Middle frontal gyrus (tissue), 1 donor: ENCODE results near the gene REEP5.
"Not testable (repeated sequence)": the region's sequence is repeated elsewhere in the genome, so short reads cannot be mapped to it uniquely, and the experiment has no call there.

ENCODE experiments used
- DNase-seq: peaks from one replicate; pipeline ENCODE4 v3.0.0-alpha.2; 2015; ENCODE audit warnings: low spot score; ENCODE audit errors: extremely low spot score

The REEP5 gene

GRCh38 chr5:112933105-112933504, 11.1 kb upstream of the REEP5 start:
- DNase-seq: no peak

- DNase-seq: no peak
Observed at GRCh38 chr5:112931473-112931872, 9.4 kb upstream of the REEP5 start.

- DNase-seq: no peak
Observed at GRCh38 chr5:112930082-112930344, 8.0 kb upstream of the REEP5 start.

GRCh38 chr5:112929336-112930081, 7.5 kb upstream of the REEP5 start:
- DNase-seq: no peak

GRCh38 chr5:112923988-112924387, 2.0 kb upstream of the REEP5 start:
- no peak for DNase-seq

GRCh38 chr5:112923148-112923917, 1.3 kb upstream of the REEP5 start:
- DNase-seq: no peak

GRCh38 chr5:112921026-112921832, 798 bp downstream of the REEP5 start:
- DNase-seq: peak; percentile 27

GRCh38 chr5:112919972-112920371, 2.1 kb downstream of the REEP5 start:
- DNase-seq: no peak

GRCh38 chr5:112918679-112919078, 3.3 kb downstream of the REEP5 start:
- DNase-seq: no peak

GRCh38 chr5:112918136-112918535, 3.9 kb downstream of the REEP5 start:
- DNase-seq: no peak

- no peak for DNase-seq
Observed at GRCh38 chr5:112917453-112917995, 4.5 kb downstream of the REEP5 start.

GRCh38 chr5:112915831-112916230, 6.2 kb downstream of the REEP5 start:
- no peak for DNase-seq

- no peak for DNase-seq
Observed at GRCh38 chr5:112914584-112914983, 7.4 kb downstream of the REEP5 start.

- DNase-seq: no peak
Observed at GRCh38 chr5:112910529-112910928, 11.5 kb downstream of the REEP5 start.

GRCh38 chr5:112908854-112909253, 13.2 kb downstream of the REEP5 start:
- DNase-seq: no peak

- peak; percentile 54 for DNase-seq
Observed at GRCh38 chr5:112907166-112907631, 14.8 kb downstream of the REEP5 start.

GRCh38 chr5:112906637-112907036, 15.4 kb downstream of the REEP5 start:
- no peak for DNase-seq

- DNase-seq: not testable (repeated sequence)
Observed at GRCh38 chr5:112904996-112905395, 17.0 kb downstream of the REEP5 start.

- no peak for DNase-seq
Observed at GRCh38 chr5:112902561-112902960, 19.5 kb downstream of the REEP5 start.

GRCh38 chr5:112895682-112896081, 26.3 kb downstream of the REEP5 start:
- DNase-seq: no peak

GRCh38 chr5:112892776-112893175, 29.3 kb downstream of the REEP5 start:
- no peak for DNase-seq

GRCh38 chr5:112892066-112892465, 30.0 kb downstream of the REEP5 start:
- DNase-seq: not testable (repeated sequence)
